GM23338 (cell line): ENCODE data around the gene SMIM15. TPM values are rescaled to one million over a fixed set of nuclear protein-coding genes. Genes with fewer than 3 reads are reported as not detected.

Experiments used
- ATAC-seq: fragments of 200-7000 bp; cut with Tn5 transposase; 3 replicates; pipeline ENCODE4 v1.9.1; 2020
- DNase-seq: peaks from one replicate; pipeline ENCODE4 v3.0.0-alpha.2; 2015; ENCODE audit warnings: low spot score
- H2AFZ ChIP-seq: fragments of 200-600 bp; sonication (generic); 2 replicates; pipeline ENCODE4 v1.8.0; 2016; ENCODE audit warnings: antibody characterized with exemption, mild to moderate bottlenecking, moderate library complexity
- H3F3A ChIP-seq: fragments of 200-600 bp; sonication (generic); replicated peaks from 2 replicates; pipeline ENCODE4 v1.8.0; 2017; ENCODE audit warnings: antibody characterized with exemption, mixed run types, low read depth
- H3K27ac ChIP-seq: fragments of 200-600 bp; sonication (generic); 2 replicates; pipeline ENCODE4 v1.6.1; 2016; ENCODE audit warnings: low read depth
- H3K27me3 ChIP-seq: fragments of 200-600 bp; sonication (generic); 2 replicates; pipeline ENCODE4 v1.8.0; 2016; ENCODE audit warnings: mild to moderate bottlenecking, mixed run types, moderate library complexity; ENCODE audit not compliant: insufficient read depth
- H3K36me3 ChIP-seq: fragments of 200-600 bp; sonication (generic); 2 replicates; pipeline ENCODE4 v1.8.0; 2016; ENCODE audit warnings: mild to moderate bottlenecking; ENCODE audit not compliant: insufficient read depth
- H3K4me1 ChIP-seq: fragments of 200-600 bp; sonication (generic); 2 replicates; pipeline ENCODE4 v1.8.0; 2016; ENCODE audit warnings: mild to moderate bottlenecking, moderate library complexity; ENCODE audit not compliant: insufficient read depth
- H3K4me2 ChIP-seq: fragments of 200-600 bp; sonication (generic); 2 replicates; pipeline ENCODE4 v1.7.1; 2017; ENCODE audit warnings: mixed run types
- H3K4me3 ChIP-seq: fragments of 200-600 bp; sonication (generic); 2 replicates; pipeline ENCODE4 v1.6.1; 2016; ENCODE audit warnings: mixed run types
- H3K79me2 ChIP-seq: fragments of 200-600 bp; sonication (generic); replicated peaks from 2 replicates; pipeline ENCODE4 v1.8.0; 2017; ENCODE audit warnings: mild to moderate bottlenecking; ENCODE audit not compliant: insufficient read depth
- H3K9me2 ChIP-seq: fragments of 200-600 bp; sonication (generic); 2 replicates; pipeline ENCODE4 v1.8.0; 2017; ENCODE audit not compliant: insufficient read depth
- H4K20me1 ChIP-seq: fragments of 200-600 bp; sonication (generic); replicated peaks from 2 replicates; pipeline ENCODE4 v1.8.0; 2017; ENCODE audit warnings: mild to moderate bottlenecking; ENCODE audit not compliant: insufficient read depth
- H3K27ac Mint-ChIP-seq: 2 replicates; pipeline ENCODE4 v1.8.0; 2020; ENCODE audit warnings: inconsistent platforms, mild to moderate bottlenecking, moderate library complexity, mixed read lengths
- H3K27me3 Mint-ChIP-seq: 3 replicates; pipeline ENCODE4 v1.8.0; 2022; ENCODE audit warnings: low read depth, mild to moderate bottlenecking, moderate library complexity, mixed read lengths, inconsistent platforms; ENCODE audit not compliant: insufficient read depth, poor library complexity
- H3K36me3 Mint-ChIP-seq: 3 replicates; pipeline ENCODE4 v1.8.0; 2021; ENCODE audit warnings: low read depth, mild to moderate bottlenecking, inconsistent platforms, moderate library complexity, mixed read lengths
- H3K4me1 Mint-ChIP-seq: 3 replicates; pipeline ENCODE4 v1.8.0; 2020; ENCODE audit warnings: mild to moderate bottlenecking, inconsistent platforms, mixed read lengths
- H3K4me3 Mint-ChIP-seq: 3 replicates; pipeline ENCODE4 v1.8.0; 2021; ENCODE audit warnings: moderate library complexity, mild to moderate bottlenecking, inconsistent platforms, mixed read lengths
- H3K9me3 Mint-ChIP-seq: 3 replicates; pipeline ENCODE4 v1.8.0; 2020; ENCODE audit warnings: moderate library complexity, mild to moderate bottlenecking, inconsistent platforms, mixed read lengths
- CTCF ChIP-seq, 2 experiments: fragments of 200-600 bp in 1 of 2; sonication (generic) in 1 of 2; conservative IDR thresholded peaks; 2 replicates each; pipeline versions ENCODE4 v1.5.1 to v1.6.1; 2016 to 2017; ENCODE audit warnings: antibody characterized with exemption in 2 of 2, low read depth in 2 of 2, mild to moderate bottlenecking in 2 of 2, moderate library complexity in 1 of 2
- EZH2phosphoT487 ChIP-seq: fragments of 200-600 bp; sonication (generic); IDR thresholded peaks from one replicate; pipeline ENCODE4 v1.8.1; 2018; ENCODE audit warnings: antibody characterized with exemption; ENCODE audit not compliant: unreplicated experiment
- NANOG ChIP-seq: IDR thresholded peaks from 2 replicates; pipeline ENCODE4 v1.6.1; 2016; ENCODE audit warnings: antibody characterized with exemption, borderline replicate concordance
- polyA plus RNA-seq: library from polyadenylated mRNA; unstranded; fragments of >200 nt; fragmentation: Nextera tagmentation; extraction: Ambion mirVana; gene quantifications from 2 replicates; pipeline ENCODE4 v1.2.1, GENCODE V29; 2016
- total RNA-seq: library from RNA; depleted of rRNA; stranded (reverse); fragments of >200 nt; shearing (Covaris generic); gene quantifications from 2 replicates; pipeline ENCODE4 v1.2.3, GENCODE V29; 2014
- TF ChIP-seq, protein P1 (sequence below): fragments of 250-450 bp; sonication (Bioruptor Pico); IDR thresholded peaks from 2 replicates; pipeline ENCODE4 v1.5.0; 2020; ENCODE audit warnings: mild to moderate bottlenecking, moderate library complexity

The SMIM15 gene
- total and polyA plus RNA-seq, 2 experiments from 2014 or later = 33.4 to 53.9 TPM

- Mint-ChIP-seq H3K36me3 (no peaks in the 10 kb centered on the region), H3K27ac (no peak overlapping the region), H3K4me3 (no peak overlapping the region), H3K4me1 (no peaks in the 10 kb centered on the region), H3K27me3 (peaks cover 2% of the 10 kb centered on the region), H3K9me3 (no peaks in the 10 kb centered on the region)
- H3K27ac ChIP-seq = no peak overlapping the region
- no peaks in the 10 kb centered on the region for H3K79me2 ChIP-seq
- no peak for ATAC-seq
- DNase-seq = no peak
- H3K4me3 ChIP-seq = no peak overlapping the region
- no peak overlapping the region for H2AFZ ChIP-seq
- H3K36me3 ChIP-seq = no peaks in the 10 kb centered on the region
- no peak overlapping the region for H3K4me2 ChIP-seq
- no peaks in the 10 kb centered on the region for H3K9me2 ChIP-seq
- H3K4me1 ChIP-seq = no peaks in the 10 kb centered on the region
- H4K20me1 ChIP-seq = no peaks in the 10 kb centered on the region
- no peaks in the 10 kb centered on the region for H3K27me3 ChIP-seq
- TF ChIP-seq CTCF (conservative IDR thresholded peaks at IDR 0.05; ENCODE audit: low read depth in 2 of 2) (no peak), NANOG (no peak)
- no peaks in the 10 kb centered on the region for H3F3A ChIP-seq
Measured at GRCh38 chr5:61120534-61120933, 41.7 kb downstream of the SMIM15 start.

GRCh38 chr5:61119066-61119465 lies 43.2 kb downstream of the SMIM15 start:
- Mint-ChIP-seq H3K4me1 (no peaks in the 10 kb centered on the region), H3K4me3 (no peak overlapping the region), H3K27me3 (no peaks in the 10 kb centered on the region), H3K36me3 (no peaks in the 10 kb centered on the region), H3K27ac (no peak overlapping the region), H3K9me3 (no peaks in the 10 kb centered on the region)
- DNase-seq = no peak
- no peaks in the 10 kb centered on the region for H3K27me3 ChIP-seq
- H3K36me3 ChIP-seq = no peaks in the 10 kb centered on the region
- no peak overlapping the region for H2AFZ ChIP-seq
- no peaks in the 10 kb centered on the region for H4K20me1 ChIP-seq
- no peaks in the 10 kb centered on the region for H3K4me1 ChIP-seq
- ATAC-seq = no peak
- no peak overlapping the region for H3K4me2 ChIP-seq
- H3K79me2 ChIP-seq = no peaks in the 10 kb centered on the region
- TF ChIP-seq, protein P1, sequence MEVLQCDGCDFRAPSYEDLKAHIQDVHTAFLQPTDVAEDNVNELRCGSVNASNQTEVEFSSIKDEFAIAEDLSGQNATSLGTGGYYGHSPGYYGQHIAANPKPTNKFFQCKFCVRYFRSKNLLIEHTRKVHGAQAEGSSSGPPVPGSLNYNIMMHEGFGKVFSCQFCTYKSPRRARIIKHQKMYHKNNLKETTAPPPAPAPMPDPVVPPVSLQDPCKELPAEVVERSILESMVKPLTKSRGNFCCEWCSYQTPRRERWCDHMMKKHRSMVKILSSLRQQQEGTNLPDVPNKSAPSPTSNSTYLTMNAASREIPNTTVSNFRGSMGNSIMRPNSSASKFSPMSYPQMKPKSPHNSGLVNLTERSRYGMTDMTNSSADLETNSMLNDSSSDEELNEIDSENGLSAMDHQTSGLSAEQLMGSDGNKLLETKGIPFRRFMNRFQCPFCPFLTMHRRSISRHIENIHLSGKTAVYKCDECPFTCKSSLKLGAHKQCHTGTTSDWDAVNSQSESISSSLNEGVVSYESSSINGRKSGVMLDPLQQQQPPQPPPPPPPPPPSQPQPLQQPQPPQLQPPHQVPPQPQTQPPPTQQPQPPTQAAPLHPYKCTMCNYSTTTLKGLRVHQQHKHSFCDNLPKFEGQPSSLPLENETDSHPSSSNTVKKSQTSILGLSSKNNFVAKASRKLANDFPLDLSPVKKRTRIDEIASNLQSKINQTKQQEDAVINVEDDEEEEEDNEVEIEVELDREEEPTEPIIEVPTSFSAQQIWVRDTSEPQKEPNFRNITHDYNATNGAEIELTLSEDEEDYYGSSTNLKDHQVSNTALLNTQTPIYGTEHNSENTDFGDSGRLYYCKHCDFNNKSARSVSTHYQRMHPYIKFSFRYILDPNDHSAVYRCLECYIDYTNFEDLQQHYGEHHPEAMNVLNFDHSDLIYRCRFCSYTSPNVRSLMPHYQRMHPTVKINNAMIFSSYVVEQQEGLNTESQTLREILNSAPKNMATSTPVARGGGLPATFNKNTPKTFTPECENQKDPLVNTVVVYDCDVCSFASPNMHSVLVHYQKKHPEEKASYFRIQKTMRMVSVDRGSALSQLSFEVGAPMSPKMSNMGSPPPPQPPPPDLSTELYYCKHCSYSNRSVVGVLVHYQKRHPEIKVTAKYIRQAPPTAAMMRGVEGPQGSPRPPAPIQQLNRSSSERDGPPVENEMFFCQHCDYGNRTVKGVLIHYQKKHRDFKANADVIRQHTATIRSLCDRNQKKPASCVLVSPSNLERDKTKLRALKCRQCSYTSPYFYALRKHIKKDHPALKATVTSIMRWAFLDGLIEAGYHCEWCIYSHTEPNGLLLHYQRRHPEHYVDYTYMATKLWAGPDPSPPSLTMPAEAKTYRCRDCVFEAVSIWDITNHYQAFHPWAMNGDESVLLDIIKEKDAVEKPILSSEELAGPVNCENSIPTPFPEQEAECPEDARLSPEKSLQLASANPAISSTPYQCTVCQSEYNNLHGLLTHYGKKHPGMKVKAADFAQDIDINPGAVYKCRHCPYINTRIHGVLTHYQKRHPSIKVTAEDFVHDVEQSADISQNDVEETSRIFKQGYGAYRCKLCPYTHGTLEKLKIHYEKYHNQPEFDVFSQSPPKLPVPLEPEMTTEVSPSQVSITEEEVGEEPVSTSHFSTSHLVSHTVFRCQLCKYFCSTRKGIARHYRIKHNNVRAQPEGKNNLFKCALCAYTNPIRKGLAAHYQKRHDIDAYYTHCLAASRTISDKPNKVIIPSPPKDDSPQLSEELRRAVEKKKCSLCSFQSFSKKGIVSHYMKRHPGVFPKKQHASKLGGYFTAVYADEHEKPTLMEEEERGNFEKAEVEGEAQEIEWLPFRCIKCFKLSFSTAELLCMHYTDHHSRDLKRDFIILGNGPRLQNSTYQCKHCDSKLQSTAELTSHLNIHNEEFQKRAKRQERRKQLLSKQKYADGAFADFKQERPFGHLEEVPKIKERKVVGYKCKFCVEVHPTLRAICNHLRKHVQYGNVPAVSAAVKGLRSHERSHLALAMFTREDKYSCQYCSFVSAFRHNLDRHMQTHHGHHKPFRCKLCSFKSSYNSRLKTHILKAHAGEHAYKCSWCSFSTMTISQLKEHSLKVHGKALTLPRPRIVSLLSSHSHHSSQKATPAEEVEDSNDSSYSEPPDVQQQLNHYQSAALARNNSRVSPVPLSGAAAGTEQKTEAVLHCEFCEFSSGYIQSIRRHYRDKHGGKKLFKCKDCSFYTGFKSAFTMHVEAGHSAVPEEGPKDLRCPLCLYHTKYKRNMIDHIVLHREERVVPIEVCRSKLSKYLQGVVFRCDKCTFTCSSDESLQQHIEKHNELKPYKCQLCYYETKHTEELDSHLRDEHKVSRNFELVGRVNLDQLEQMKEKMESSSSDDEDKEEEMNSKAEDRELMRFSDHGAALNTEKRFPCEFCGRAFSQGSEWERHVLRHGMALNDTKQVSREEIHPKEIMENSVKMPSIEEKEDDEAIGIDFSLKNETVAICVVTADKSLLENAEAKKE (CRISPR knock-in tag) = no peak
- no peak for TF ChIP-seq EZH2phosphoT487
- no peaks in the 10 kb centered on the region for H3F3A ChIP-seq
- H3K27ac ChIP-seq = no peak overlapping the region
- no peaks in the 10 kb centered on the region; the same call in 1 of the 2 replicates for H3K9me2 ChIP-seq
- H3K4me3 ChIP-seq = no peak overlapping the region
